ENCODE data around the gene ZMIZ1.

The ZMIZ1 gene

DNA sequence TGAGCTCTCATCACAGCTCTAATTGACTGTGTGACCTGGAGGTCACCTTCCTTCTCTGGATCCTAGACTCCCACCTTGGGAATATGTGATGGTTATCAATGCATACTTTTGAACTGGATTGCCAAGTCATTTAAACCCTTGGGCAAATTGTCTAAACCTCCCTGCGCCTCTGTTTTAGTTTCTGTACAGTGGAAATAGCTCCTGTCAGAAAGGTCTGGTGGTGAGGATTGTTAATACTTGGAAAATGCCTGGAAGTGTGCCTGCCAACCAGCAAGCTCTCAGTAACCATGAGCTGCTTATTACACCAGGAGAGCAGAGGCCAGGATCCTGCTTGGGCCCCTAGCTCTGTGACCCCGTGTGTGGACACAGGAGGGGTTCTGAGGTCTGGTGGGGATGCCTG lies 169.8 kb downstream of the ZMIZ1 start:
- no peak for DNase-seq

DNA sequence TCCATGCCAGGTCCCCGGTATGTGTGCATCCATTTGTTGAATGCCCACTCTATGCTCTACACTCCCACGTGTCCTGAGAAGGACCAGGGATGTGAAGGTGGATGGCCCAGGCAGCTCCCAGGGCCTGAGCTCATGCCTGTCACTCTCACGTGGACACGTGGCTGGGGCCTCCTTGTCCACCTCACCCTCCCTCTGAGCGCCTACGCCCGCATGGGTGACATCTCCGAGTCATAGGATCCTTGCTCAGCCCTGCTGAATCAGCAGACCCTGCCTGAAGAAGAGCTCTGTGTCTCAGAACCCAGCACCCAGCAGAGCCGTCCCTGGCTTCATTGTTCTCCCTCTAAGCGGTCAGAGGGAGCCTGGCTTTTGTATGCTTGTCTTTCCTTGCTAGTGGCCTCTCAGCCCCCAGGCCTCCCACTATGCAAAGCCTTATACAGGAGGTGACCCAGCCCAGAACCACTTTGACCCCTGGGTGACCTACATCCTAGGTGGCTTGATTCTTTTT lies 170.6 kb downstream of the ZMIZ1 start:
- DNase-seq: peak; percentile 37

DNA sequence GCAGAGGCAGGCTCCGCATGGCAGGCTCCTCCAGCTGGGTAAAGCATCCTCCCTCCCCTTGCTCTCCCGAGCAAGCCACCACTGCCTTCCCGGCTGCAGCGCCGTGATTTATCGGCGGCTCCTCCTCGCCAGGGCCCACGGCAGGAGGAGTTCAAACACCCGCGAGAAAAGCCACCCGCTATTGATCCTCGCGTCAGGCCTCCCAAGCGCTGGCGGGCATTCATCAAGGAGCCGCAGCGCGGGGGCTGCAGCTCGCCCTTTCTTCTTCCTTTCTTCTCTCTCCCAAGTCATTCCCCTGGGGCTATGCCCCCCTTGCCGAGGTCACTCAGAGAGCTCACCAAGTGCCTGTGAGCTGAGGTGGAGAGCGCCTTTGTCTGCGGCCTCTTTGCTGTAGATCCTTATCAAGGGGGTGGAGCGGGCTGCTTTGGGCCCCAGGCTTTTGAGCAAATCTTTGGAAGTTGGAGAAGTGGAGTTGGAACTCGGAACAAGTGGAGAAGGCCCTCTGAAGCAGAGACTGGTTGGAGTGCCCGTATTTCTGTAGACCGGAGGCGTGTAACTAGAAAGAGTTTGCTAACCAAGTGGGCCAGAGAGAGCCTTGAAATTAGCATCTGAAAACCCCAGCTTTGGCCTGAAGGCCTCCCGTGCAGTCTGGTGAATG lies 171.3 kb downstream of the ZMIZ1 start:
- no peak for DNase-seq

DNA sequence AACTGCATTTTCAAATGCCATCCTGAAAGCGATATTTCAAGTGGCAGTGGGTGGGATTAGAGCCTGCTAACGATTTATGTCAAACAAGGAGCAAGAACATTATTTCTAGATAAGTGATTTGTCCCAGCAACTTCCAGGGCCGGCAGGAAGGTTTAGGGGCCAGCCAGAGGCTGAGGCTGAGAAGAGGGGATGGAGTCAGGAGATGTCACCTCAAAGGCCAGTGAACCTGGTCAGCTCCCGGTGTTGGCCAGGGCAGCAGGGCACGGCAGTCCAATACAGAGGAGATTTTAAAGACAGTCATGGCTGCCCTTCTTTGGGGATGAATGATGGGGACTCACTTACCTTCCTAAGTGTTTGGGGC lies 172.8 kb downstream of the ZMIZ1 start:
- no peak for DNase-seq

DNA sequence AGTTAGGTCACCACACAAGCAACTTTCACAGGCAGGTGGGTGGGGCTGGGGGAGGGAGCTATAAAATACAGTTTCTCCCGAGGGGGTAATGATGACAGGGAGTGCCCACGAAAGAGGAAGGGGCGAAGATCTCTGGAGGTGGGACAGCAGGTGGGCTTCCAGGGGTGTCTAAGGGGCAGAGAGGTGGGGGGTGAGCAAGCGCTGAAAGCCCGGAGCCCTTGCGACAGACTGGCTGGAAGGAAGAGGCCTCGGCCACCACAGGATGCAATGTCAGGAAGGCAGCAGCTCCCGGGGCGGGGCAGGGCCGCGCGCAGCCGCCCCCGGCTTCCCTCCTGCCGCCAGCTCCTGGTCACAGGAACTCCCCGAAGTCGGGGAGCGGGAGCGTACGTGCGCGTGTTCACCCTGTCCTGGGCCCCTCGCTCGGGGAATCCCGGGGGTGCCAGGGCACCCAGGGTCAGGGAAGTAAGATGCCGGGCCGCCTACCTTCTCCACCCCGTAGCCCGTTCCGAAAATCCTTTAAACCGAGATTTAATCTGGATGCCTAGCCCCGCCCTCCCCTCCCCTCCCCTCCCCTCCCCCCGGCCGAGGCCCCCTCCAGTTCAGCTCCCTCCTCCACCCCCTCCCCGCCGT lies 173.3 kb downstream of the ZMIZ1 start:
- peak; percentile 81 for DNase-seq

DNA sequence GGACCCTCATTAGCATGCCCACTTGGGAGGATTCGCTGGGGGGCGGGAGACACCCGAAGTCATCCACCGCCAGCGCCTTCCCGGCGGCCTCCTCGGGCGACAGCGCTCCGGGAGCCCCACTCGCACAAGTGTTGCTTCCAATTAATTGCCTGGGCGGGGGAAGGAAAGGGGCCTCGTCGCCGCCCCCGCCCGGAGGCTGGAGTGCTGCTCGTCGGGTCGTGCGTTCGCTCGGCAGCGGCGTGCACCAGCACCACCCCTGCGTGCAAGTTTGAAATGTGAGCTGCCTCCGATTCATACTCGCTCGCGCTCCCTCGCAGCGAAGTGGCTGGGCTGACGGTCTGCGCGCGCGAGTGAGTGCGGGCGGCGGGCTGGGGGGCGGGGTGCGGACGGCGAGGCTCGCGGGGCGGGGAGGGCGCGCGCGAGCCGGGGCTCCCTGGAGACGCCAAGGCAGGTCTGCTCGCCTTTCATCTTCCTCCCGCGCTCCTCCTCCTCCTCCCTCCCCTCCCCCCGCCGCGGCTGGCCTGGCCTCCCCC lies 173.9 kb downstream of the ZMIZ1 start:
- peak; percentile 82 for DNase-seq

DNA sequence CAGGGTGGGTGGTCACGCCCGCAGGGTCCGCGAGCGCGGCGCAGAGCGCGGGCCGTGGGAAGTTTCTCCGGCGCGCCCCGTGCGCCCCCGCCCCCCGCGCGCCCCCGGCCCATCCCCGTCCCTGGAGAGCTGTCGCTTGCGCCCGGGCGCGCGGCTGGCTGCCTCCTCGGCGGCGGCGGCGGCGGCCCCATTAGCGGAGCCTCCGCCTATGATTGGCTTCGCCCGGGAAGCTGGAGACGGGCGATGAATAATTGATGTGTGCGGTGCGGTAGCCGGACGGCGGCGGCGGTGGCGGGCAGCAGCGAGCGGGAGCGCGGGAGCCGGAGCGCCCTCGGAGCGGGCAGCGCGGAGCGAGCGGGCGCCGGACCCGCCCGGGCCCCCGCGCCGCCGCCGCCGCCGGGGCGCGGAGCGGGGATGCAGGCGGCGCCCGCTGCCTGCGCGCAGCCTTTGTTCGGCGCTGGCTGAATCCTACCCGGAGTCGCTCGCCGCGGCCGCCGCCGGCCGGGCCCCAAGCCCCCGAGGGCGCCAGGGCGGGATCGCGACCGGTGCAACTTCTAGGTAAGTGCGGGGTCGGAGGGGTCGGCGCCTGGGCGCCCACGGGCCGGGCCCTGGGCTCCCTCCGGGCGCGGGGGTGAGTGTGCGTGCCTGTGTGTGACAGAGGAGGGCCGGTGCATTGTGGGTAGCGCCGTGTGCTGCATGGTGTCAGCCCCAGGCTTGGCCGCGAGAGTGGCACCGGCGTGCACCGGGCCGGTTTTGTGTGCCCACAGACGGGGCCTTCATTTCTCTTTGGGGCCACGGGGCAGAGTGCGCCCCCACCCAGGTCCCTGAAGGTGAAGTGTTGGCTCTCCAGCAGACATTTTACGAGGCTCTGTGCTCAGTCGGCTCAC lies 174.7 kb downstream of the ZMIZ1 start:
- DNase-seq: peak; percentile 81

DNA sequence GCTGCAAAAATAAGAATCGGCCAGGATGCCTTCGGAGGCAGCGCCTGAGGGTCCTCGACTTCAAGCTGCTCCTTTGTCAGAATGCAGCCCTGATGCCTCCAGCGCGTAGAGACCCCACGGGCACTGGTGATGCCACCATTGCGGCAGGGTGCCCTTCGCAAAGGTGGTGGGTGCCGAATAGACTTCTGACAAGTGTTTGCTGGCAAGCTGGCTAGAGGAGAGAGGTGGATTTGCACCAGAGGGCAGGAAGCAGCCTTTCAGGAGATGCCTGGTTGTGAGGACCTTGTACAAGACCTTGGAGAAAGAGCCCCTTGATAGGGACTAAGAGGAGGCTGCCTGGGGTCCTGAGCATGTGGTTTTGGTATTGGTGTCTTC lies 175.3 kb downstream of the ZMIZ1 start:
- DNase-seq: no peak

DNA sequence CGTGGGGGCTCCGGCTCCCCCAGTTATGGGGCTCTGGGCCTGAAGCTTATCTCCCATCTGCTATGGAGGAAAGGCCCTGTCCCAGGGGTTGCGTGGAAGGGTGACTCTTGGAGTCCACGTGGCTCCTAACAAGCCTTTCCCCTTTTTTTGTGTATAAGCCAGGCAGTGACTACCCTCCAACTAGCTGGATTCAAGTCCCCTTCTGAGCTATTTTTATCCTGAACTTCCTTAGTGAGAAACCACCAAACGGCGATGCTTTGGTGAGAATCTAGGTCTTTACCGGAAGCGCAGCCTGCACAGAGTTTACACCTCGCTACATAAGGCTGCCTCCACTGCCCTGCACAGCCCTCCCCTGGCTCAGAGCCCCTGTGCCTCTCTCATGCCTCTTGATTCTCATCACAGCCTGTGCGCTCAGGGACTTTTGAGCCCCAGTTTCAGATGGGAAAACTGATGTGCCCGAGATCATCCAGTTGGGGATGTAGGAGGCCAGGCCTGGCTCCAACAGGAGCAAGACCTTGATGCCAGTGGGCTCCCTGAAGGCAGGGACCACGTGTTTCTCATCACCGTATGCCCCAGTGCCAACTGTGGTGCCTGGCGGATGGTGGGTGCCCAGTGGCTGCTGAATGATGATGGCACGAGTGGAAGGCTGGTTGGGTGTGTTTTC lies 176.2 kb downstream of the ZMIZ1 start:
- DNase-seq: peak; percentile 38

DNA sequence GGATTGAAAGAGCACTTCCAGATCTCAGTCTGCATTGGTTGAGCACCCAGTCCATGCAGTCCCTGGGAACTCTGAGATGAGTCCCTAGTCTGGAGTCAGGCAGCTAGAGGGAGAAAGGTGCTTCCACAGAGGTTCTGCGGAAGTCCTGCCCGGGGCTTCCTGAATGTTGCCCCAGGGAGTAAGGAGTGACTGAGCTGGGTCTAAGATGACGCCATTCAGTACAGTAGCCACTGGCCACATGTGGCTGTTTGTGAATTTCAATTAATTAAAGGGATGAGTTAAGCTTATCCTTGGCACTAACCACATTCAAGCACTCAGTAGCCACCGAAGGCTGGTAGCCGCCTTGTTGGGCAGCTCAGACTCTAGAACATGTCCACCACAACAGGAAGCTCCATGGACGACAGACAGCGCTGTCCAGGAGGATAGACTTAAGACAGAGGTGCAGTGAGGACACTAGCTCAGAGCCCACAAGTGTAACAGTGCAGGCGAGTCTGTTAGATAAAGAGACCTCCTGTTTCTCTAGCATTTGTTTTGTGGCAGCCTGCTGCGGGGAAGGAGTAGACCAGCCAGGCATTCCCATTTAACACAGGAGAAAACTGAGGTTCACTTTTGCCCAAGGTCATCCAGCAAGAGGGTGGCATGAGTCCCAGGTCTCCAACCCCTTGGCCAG lies 176.9 kb downstream of the ZMIZ1 start:
- no peak for DNase-seq

DNA sequence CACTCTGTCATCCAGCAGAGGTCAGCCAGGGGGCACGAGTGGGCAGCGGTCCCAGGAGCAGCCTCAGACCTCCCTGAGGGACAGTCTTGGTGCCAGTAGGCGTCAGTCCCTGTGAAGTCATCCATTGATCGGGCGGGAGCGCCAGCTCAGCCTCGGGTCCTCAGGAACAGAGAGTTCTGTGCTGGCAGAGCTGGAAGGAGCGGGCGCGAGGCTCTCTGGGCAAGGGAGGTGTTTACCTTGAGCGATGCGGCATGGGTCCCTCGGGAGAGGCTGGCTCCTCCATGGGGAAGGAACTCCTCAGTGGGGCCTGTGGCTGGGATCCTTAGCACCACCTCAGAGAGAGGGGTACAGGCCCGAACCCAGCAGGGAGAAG lies 177.4 kb downstream of the ZMIZ1 start:
- no peak for DNase-seq

DNA sequence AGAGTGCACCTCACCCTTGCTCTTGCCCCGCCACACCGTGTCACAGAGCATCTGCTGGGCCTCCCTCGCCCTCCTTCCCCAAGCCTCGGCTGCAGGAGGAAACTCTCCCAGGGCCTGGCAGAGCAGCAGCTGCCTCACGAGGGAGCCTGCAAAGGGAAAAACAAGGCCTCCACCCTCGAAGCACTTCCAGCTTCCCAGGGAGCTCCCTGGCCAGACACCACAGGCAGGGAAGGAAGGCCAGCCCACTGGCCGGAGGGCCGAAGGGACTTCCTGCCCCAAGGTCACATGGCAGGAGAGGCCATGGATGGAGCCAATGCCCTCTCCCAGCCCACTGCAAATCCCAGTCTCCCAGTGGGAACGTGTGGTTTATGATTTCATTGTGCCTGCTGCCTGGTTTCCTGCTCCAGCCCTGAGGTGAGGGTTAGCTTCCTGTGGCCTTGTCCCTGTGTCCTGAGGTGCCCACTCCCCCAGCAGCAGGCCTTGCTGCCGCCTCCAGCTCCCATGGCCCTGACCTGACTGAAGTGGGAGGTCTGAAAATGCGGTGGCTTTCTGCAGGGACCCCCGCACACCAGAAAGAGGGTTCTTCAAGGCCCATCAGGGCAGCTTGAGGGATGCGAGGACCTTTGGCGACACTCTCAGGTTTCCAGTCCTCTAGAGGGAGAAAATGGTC lies 178.0 kb downstream of the ZMIZ1 start:
- no peak for DNase-seq

DNA sequence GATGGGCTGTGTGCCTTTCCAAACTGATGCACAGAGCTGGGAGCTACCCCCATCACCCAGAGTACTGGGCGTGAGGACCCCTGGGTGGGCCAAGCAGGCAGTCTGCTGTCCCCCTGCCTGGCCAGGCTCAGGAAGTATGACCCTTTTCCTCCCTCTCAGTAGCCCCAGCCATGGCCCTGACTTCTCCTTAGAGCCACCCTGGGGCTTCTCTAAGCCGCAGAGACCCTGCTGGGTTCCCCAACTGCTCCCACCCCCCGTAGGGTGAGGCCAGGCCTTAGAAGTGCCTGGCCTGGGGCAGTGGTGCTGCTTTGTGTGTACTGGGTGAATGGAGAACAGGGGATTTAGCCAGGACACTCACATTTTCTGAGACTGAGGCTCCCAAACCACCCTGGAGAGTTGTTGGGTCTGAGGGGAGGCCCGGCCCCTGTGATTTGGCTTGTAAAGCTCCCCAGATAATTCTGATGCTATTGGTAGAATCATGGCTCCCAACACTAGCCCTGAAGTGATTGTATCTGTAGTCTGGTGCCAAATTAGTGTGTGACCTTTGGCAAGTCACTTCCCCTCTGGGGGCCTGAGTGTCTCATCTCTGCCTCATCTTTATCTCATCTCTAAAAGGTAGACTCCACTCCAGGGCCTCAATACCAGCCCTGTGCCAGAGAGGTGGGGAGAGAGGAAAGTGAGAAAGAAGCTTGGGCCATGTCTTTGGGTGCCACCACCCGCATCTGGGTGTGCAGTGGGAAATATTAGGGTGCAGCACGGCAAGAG lies 178.8 kb downstream of the ZMIZ1 start:
- DNase-seq: peak; percentile 46

DNA sequence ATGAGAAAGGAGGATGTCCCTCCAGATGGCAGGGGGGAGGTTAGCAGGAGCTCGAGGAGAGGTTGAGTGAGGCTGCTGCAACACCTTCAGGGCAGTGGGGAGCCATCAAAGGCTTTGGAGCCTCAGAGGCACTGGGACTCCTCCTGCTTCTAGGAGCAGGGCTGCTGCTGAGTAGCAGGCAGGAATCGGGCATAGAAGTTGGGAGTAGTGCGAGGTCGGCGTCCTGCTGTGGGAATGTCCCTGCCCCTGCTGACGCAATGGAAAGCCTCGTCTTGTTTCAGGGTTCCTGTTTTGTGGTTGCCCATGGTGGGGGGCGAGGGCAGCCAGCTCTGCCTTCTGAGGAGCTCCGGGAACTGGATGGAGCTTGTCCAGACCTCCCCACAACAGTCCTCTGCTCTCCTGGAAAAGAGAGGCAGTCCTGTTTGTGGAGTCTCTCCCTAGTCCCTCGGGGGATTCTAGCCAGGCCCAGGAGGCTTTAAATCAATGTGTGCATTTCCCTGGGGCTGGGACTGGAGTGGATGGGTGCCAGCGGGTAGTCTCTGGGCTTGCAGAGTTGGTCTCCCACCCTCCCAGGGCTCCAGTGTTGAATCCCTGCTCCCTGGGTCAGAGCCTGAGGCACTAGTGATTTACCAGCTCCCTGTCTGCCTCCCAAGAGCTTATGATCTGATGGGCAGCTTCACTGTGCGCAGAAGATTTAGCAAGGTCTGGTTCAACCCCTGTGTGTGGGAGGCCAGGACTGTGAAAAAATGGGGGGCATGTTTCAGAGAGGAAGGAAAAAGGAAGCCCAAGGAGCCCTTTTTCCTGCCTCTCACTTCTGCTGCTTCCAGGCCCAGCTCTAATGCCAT lies 179.8 kb downstream of the ZMIZ1 start:
- no peak for DNase-seq

DNA sequence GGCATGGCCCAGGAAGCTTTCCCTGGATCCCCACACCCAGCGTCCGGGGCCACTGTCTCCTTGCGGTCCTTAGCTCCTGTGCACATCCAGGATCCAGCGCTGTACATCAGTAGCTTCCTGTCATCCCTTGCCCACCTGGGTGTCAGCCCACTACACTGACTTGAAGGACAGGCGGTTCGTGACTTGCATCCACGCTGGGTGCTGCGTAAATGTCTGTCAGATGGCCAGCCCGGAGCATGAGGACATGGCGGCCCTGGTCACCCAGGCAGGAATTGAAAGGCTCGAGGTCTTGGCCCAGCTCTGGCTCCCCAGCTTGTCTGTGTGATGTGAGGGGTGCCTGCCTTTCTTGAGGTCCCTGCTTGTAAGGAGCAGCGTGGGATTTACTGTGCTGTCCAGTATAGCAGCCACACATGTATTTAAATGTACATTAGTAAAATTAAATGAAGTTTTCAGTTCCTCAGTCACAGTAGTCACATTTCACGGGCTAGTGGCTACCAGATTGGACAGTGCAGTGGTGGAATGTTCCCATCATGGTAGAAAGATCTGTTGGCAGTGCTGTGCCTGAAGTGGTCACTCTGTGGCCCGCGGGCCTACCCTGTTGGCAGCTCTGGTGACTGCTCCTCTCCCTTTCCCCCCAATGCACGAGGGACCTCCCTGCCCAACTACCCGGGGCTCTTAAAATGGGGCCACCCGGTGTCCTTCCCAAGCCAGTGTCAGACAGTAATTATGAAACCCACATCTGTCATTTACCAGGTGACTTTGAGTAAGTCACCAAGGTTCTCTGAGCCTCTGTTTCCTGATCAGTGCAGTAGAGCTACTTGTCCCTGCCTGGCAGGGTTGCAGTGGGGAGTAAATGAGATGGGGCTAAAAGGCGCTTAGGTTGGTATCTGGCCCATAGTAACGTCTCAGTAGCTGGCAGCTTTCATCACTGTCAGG lies 180.7 kb downstream of the ZMIZ1 start:
- peak; percentile 30 for DNase-seq

DNA sequence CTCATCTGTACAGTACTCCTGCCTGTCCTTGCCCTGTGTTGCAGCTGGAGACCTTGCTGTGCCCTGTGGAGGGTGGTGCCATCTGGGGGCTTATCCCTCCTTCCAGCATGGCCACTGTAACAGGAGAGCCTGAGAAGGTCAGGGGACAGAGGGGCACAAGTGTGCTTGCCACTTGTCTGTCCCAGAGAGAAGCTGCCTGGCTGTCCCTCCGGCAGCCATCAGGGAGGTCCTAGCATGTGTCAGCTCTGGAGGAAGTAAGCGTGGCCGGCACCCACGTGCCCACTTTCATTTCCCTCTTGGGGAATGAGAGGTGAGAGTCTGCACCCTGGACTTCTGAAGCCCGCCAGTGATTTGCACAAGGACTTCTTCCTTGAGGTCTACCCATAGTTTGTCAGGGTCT lies 181.5 kb downstream of the ZMIZ1 start:
- DNase-seq: no peak

DNA sequence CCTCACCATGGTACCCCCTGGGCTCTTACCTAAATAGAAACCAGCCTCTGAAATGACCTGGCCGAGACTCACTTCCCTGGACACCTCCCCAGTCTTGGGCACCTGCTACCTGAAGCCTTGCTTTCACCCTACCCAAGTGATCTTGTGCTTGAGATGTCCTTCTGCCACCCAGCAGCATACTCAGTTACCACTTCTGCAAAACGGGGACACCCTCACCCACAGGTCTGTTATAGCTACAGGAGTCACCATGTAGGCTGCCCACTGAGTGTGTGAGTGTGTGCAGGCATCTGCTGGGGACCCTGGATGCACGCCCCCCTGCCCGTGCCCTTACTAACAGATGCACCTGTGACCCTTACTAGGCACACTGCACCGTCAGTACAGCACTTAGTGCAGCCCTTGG lies 183.7 kb downstream of the ZMIZ1 start:
- no peak for DNase-seq

DNA sequence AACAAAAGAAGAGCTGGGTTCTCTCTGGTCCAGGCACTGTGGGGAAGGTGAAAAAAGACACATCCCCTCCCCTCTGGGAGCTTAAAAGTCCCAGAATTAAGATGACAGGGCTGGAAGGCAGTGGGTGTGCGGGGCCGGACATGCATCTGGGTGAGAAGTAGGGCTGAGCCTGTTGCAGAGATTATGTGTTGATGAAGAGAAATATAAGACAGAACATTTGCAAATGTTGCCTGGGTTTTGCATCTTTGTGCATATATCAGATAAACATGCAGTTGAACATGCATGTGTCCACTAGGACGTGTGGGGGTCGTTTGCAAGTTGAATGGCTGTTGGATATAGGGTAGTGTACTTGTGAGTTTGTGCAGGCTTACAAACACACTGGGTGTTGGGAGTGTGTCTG lies 184.2 kb downstream of the ZMIZ1 start:
- no peak for DNase-seq

DNA sequence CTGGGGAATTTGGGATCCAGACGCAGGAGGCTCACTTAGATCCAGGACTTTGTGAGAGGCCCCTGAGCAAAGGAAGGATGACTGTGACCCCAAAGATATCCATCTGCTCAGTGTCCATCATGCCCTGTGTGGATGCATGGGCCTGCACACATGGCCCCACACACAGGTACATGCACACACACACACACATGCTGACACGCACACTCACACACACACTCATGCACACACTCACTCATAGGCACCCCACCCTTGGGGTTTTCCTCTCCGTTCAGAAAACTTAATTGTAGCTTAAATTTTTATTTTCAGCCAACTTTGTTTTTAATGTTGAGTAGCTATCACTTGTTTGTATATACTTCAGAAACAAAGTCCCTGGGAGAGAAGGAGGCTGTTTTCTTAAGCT lies 184.9 kb downstream of the ZMIZ1 start:
- DNase-seq: no peak

Data from activated CD4-positive, alpha-beta T cell treated with anti-CD3 and anti-CD28 coated beads for 48 hours (primary cell).